ENCODE results near the gene FAIM. TPM values are rescaled to one million over a fixed set of nuclear protein-coding genes. Genes with fewer than 3 reads are reported as not detected.

Gene FAIM, protein sequence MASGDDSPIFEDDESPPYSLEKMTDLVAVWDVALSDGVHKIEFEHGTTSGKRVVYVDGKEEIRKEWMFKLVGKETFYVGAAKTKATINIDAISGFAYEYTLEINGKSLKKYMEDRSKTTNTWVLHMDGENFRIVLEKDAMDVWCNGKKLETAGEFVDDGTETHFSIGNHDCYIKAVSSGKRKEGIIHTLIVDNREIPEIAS
- 4.1 and 8.0 TPM in 2 replicates for total RNA-seq (ENCODE audit: low replicate concordance)

GRCh38 chr3:138608322-138609135 is at the start of gene FAIM:
Gene FAIM, plus strand, starts transcription at chr3:138608771. Its CDS starts 10,956 bp downstream, at chr3:138619727.

DNA sequence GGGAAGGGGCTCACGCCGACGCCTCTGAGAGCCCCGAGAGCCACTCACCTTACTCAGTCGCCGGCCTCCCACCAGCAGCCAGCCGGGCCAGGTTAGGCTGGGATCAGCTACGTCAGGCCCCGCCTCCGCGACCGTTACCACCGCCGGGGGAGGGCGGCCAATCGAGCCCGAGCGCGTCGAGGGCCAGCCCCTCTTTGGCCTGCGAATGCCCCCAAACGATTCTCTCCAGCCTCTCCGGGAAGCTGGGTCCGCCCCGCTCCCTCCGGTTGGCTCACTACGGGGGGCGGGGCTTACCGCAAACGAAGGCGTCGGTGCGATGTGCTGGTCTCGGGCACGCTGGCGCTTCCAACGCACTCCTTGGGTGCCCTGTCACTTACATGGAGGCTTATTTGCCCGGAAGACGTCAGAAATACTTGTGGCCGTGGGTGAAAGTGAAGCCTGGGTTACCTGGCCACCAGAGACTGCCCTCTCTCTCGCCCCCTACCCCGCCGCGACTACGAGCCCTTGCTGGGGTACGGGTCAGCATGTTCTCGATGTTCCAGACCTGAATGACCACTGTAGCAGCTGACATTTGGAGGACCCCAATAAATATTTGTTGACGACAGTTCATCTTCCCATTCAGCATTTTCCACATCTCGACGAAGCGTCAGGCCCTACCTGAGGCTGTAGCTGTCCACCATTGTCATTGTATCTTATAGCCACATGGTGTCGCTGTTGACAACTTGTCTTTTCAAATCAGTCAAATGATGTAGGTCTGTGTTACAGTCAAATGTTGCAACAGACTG is 14.2 kb upstream of the FAIM start, which contains the start of gene CEP70:
TSS of gene CEP70 (minus strand) at position 111 of the 785 bp plus-strand sequence. CDS start 21,333 bp downstream, outside the sequence.

Other genes starting within 250 kb of the FAIM start
- gene ESYT3, start 174.2 kb upstream of the FAIM start, total RNA-seq (ENCODE audit: low replicate concordance), result 0.30 and 4.3 TPM in 2 replicates
- 17.9 and 18.0 TPM in 2 replicates for gene CEP70, start 14.5 kb upstream of the FAIM start, total RNA-seq (ENCODE audit: low replicate concordance)
- 3.0 and 8.0 TPM in 2 replicates for gene PIK3CB, start 226.2 kb downstream of the FAIM start, total RNA-seq (ENCODE audit: low replicate concordance)